NCI-H446 treated with DMSO at 0.1 percent for 48 hours (cell line): ENCODE data around the gene MTNR1B.
A peak's percentile ranks its signal among the peaks of the same experiment; 100 is the strongest.

Source experiments
- DNase-seq: peaks from one replicate; lab custom pipeline; 2025; lab: John Stamatoyannopoulos, UW

MTNR1B gene

DNA sequence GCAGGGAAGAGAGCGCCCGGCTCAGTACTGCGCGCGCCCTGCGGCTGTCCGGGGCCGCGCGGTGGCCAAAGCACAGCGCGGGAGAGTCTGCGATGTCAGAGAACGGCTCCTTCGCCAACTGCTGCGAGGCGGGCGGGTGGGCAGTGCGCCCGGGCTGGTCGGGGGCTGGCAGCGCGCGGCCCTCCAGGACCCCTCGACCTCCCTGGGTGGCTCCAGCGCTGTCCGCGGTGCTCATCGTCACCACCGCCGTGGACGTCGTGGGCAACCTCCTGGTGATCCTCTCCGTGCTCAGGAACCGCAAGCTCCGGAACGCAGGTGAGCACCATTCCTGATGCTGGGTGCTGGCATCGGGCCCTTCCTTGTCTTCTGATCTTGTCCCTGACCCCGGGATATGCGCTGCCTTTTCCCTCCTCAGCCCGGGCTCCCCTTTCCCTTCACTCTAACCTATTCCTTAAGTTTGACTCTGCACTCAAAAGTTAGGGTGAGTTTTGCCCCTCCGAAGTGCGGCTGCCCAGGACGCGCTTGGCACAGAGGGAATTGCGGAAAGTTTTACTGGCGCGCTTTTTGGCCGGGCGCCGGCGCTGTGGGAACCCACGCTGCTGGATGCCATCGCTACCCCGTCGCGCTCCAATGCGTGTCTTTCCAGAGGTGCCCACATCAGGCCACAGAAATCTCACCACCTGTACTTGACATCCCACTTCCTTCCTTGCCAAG lies at the start of gene MTNR1B:
Gene MTNR1B (plus strand): TSS at position 18 of the 714 bp plus-strand sequence. CDS start 75 bp downstream, at position 93.
- DNase-seq: no peak

DNA sequence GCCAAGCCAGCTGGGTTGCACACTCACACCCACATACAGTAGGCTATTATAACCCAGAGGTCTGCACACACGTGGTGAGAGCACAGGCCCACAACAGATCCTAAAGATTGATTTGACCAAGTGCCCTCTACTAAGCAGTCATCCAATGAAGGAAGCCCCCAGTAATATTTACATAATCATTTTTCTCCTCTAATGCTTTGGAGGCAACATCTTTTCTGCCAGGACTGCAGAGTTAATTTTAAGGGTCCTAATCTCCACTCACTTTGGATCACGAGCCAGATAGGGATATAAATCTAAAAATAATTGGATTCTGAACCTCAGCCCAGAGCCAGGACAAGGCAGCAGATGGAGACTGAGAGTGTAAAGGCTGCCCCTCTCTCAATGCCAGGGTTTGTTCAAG lies 49.1 kb upstream of the MTNR1B start:
- DNase-seq: peak; percentile 95

DNA sequence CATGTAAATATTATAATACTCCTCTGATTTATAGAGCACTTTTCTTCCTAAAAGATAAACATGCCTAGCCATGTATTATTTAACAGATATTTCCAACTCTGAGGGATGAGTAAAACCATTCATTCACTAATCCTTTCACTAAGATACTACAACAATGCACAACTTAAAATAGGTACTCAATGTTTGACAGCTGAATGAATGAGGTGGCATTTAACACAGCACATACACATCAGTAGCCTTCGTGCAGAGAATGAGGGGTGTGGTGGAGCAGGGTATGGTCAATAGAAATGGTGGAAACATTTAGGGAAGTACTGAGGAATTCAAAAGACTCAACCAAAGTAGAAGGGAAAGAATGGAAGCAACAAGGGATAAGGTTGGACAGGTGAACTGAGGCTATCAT lies 46.7 kb upstream of the MTNR1B start:
- DNase-seq: no peak

DNA sequence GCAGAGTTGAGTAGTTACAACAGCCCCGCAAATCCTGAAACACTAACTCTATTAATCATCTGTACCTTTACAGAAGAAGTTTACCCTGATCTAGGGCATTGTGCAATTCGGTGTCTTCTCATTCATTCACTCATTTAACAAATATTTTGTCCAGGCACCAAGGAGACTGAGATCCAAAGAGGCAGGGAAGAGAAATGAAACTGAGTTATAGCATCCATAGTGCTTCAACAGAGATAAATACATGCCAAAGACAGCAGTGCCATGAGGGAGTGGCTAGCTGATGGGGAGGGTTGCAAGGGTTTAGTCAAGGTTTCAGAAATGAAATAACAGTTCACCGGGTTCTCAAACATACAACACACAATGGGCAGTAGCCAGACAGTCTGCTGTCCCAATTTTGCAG lies 40.2 kb upstream of the MTNR1B start:
- DNase-seq: no peak

- DNase-seq: no peak
Measured at GRCh38 chr11:92929653-92930052, 39.8 kb upstream of the MTNR1B start.

GRCh38 chr11:92931746-92932422 lies 37.6 kb upstream of the MTNR1B start:
- no peak for DNase-seq

DNA sequence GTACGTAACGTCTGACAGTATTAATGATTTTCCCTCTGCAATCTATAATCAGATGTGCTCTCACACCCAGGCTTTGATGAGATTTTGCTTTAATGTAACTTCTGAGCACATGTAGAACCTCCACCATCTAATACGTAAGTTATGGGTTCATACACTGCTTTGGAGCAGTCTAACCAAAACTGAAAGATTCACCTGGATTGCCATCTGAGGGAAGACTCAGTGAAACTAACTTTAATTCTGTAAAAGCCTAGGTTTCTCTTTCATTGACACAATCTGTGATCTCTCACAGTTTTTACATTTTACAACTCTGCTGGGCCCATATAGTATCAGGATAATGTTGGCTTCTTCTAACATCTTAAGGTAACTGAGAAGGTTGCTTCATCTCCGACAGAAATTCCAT lies 30.1 kb upstream of the MTNR1B start:
- no peak for DNase-seq

- peak; percentile 33 for DNase-seq
Measured at GRCh38 chr11:92941676-92942571, 27.5 kb upstream of the MTNR1B start.

GRCh38 chr11:92946707-92947106 lies 22.7 kb upstream of the MTNR1B start:
- DNase-seq: no peak

DNA sequence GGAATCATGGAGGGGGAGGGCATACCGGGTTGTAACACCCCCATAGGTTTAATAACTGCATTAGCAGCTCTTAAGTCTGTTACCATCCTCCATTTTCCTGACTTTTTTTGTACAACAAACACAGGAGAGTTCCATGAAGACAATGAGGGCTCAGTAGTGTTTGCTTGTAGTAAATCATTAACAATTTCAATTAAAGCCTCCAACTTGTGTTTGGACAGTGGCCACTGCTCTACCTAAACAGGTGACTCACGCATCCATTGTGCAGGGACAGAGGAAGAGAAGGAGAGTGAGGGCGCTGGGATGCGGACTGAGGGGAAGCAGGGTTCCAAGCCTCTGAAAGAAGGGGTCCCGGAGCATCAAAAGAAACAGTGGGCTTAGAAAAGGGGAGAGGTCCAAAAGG lies 21.3 kb upstream of the MTNR1B start:
- no peak for DNase-seq

GRCh38 chr11:92954003-92954402 lies 15.4 kb upstream of the MTNR1B start:
- DNase-seq: no peak

DNA sequence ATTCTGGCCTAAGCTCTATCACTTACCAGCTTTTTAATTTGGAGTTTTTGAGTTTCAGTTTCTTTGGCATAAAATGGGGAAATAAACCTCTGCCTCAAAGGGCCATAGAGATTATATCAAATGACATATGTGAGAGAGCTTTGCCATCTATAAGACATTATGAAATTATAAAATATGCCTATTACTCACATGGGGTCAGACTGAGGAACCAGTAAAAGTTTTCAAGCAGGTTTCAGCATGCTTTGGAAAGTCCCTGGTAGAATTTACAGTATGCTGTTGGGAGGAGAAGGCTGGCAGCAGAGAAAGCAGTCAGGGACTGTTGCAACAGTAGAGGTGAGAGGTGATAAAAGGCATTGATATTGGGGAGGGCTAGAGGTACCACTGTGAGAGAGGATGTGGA lies 13.6 kb upstream of the MTNR1B start:
- DNase-seq: no peak

DNA sequence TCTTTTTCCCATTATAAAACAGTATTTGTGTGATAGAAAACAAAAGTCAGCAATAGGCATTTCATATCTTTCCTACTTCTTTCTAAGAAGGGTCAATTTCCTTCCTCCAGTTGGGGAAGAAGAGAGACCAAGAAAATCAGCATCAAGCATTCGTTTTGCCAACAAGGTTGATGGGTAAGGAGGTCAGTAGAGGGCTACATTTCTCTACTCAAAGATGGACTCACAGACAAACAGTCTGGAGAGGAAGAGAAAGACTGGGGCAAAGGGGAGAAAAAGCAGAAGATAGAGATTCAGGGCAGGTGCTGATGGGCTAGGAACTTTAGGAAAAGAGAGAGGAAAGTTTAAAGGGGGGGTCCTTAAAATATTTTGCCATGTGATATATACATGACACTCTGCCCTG lies 8.6 kb upstream of the MTNR1B start:
- no peak for DNase-seq

GRCh38 chr11:92962446-92962845 lies 7.0 kb upstream of the MTNR1B start:
- no peak for DNase-seq

DNA sequence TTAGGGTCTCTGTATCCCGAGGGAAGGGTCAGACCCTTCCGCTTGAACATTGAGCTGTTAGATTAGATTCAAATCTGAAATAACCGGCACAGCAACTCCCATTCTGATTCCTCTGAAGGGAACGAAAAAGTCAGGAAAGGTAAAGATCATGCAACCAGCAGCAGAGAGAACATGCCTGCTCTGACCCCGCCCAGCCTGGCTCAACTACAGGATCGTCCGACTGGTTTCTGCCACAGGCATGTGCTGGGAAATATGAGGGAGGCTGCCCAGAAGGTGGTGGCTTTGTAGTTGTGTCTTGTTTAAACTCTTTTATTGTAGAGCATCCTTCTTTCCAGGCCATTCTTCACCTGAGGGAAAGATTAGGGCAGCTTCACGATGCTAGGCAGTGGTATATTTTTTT lies 5.0 kb upstream of the MTNR1B start:
- no peak for DNase-seq

- no peak for DNase-seq
Measured at GRCh38 chr11:92965196-92965595, 4.3 kb upstream of the MTNR1B start.

DNA sequence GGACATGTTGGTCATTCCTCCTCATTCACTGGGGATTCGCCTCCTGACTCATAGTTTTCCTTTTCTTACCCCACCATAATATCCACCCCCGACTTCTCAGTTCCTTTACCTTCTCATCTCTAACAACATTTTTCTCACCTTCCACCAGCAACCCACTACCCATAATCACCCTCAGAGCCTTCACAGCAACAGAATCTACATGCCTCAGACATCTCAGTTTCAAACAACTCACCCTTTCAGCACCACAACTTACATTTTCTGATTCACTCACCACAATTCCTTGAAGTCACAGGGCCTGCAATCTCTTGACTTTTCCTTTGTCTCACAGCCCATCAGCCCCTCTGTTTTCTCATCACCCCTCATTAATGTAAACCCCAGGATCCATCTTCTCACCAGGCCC lies 2.3 kb upstream of the MTNR1B start:
- DNase-seq: no peak

- no peak for DNase-seq
Measured at GRCh38 chr11:92967867-92968266, 1.6 kb upstream of the MTNR1B start.

- no peak for DNase-seq
Measured at GRCh38 chr11:92969293-92969633, 188 bp upstream of the MTNR1B start.

DNA sequence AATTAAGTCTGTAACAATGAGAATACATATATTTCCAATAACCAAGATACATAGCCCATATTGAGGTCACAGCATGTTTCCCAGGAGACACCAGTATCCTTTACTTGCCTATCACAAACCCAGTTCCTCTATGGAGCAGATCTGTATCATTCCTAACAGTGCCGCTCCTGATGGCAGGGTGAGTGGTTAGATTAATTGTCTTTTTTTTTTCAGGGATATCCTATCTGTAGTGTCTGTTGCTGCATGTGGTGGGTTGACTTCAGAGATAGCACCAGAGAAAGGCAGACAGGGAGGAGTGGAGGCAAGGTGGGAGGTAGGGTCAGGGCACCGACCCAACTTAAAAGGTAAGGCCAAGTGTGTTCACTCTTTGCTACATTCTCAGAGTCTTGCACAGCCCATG lies 2.8 kb downstream of the MTNR1B start:
- no peak for DNase-seq

DNA sequence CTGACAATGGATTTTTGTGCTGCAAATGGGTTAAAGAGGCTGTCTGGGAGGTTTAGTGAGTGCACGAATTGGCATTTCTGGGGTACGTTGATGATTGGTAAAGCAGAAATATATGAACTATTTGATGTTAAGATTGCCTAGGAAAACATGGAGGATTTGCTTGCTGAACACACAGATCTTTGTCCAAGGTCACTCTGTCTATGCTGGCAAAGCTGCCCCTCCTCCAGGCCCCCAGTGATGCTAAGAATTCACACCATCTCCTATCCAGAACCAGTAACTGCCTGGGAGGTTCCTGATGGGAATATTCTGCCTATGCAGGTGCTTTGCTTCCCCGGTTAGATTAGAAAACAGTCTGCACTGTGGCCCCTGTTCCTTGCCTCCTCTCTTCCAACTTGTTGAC lies 5.8 kb downstream of the MTNR1B start:
- DNase-seq: no peak

DNA sequence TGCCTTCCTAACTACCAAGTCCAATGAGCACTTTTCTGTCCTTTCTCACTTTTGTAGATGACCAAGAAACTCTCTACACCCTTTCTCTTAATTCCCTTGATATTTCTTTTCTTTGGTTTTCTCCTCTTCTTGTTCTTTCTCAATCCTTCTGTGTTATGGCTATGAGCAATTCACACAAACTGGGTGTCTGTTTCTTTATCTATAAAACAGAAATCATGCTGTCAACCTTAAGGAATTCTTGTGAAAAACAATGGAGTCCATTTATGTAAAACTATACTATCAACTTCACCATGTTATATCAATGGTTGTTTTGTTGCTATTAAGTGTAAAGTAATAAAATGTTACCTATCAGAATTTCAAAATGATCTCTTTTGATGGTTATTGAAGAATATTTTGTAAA lies 7.2 kb downstream of the MTNR1B start:
- DNase-seq: no peak

GRCh38 chr11:92977401-92977800 lies 8.0 kb downstream of the MTNR1B start:
- no peak for DNase-seq
